Aorta (tissue), 4 donors: ENCODE results near the gene UEVLD. TPM values are rescaled to one million over a fixed set of nuclear protein-coding genes. Genes with fewer than 3 reads are reported as not detected.

Experiments used
- polyA plus RNA-seq, 2 donors: library from polyadenylated mRNA; stranded (reverse); fragments of 200-250 nt; gene quantifications; one replicate each; pipeline ENCODE4 v1.2.3, GENCODE V29; 2013
- total RNA-seq, 2 donors: library from RNA; stranded (reverse); fragmentation: NEBNext Ultra II Directional; extraction: Animal tissue kit (Norgen Biotek cat#: 25700); gene quantifications; one replicate each; pipeline ENCODE4 v1.2.1, GENCODE V29; 2021
- donor health status: healthy with polysubstance abuse.
- donor health status: Bipolar disorder and iron deficiency.
- donor health status: DM: no; HTN: no; CAD: no.
- donor health status: DM: yes; HTN: yes; CAD: no.

Gene UEVLD
- total and polyA plus RNA-seq, 4 donors, result 11.4 to 25.2 (median 20.5) TPM

Other genes with a start within 250 kb of the UEVLD start
- gene LDHA, start 194.2 kb downstream of the UEVLD start, total RNA-seq, result 100 to 1,000 TPM; 590 to 591 TPM
- gene LDHA, start 194.2 kb downstream of the UEVLD start, polyA plus RNA-seq, result 100 to 1,000 TPM; 539 to 584 TPM
- gene LDHC, start 176.4 kb downstream of the UEVLD start, total RNA-seq, result under 1 TPM in 1 of 2 donors, not detected in 1; 0.60 TPM
- gene LDHC, start 176.4 kb downstream of the UEVLD start, polyA plus RNA-seq, result under 1 TPM in 1 of 2 donors, not detected in 1; 0.56 TPM
- gene LDHAL6A, start 132.9 kb downstream of the UEVLD start, total RNA-seq, result not detected
- gene LDHAL6A, start 132.9 kb downstream of the UEVLD start, polyA plus RNA-seq, result not detected
- 10 to 100 TPM; 37.2 to 40.3 TPM for gene TSG101, start 61.8 kb downstream of the UEVLD start, total RNA-seq
- gene TSG101, start 61.8 kb downstream of the UEVLD start, polyA plus RNA-seq, result 10 to 100 TPM; 46.0 to 53.2 TPM
- 1 to 10 TPM; 1.8 to 6.6 TPM for gene MISFA, start 11.1 kb upstream of the UEVLD start, total RNA-seq
- gene MISFA, start 11.1 kb upstream of the UEVLD start, polyA plus RNA-seq, result under 1 TPM in 1 of 2 donors, not detected in 1; 0.95 TPM
- 10 to 100 TPM; 16.9 to 19.9 TPM for gene SPTY2D1, start 45.6 kb upstream of the UEVLD start, total RNA-seq
- 1 to 10 TPM; 3.9 to 6.1 TPM for gene SPTY2D1, start 45.6 kb upstream of the UEVLD start, polyA plus RNA-seq
- 1 to 10 TPM; 4.4 to 8.4 TPM for gene TMEM86A, start 110.0 kb upstream of the UEVLD start, total RNA-seq
- gene TMEM86A, start 110.0 kb upstream of the UEVLD start, polyA plus RNA-seq, result 1 to 10 TPM; 1.1 to 2.0 TPM
- under 1 TPM; 0.30 to 0.58 TPM for gene IGSF22, start 137.5 kb upstream of the UEVLD start, total RNA-seq
- gene IGSF22, start 137.5 kb upstream of the UEVLD start, polyA plus RNA-seq, result not detected
- gene PTPN5, start 203.1 kb upstream of the UEVLD start, total RNA-seq, result 1 to 10 TPM; 1.5 to 2.1 TPM
- gene PTPN5, start 203.1 kb upstream of the UEVLD start, polyA plus RNA-seq, result not detected